Measurements from ENCODE around the gene AQP9.

Gene AQP9

GRCh38 chr15:58136731-58137130, 1.4 kb upstream of the AQP9 start:
- H3K27ac ChIP-seq (replicated peaks), result no peak overlapping the region
- TF ChIP-seq CTCF (IDR thresholded peaks at IDR 0.05; ENCODE audit: insufficient read depth, low read length) (no peak), SPI1 (IDR thresholded peaks at IDR 0.05; ENCODE audit: borderline replicate concordance, low read depth) (no peak), GABPA (IDR thresholded peaks at IDR 0.05; ENCODE audit: low read depth) (no peak), POLR2AphosphoS5 (IDR thresholded peaks at IDR 0.05; ENCODE audit: low read depth) (no peak)
- TF ChIP-seq, protein P1, sequence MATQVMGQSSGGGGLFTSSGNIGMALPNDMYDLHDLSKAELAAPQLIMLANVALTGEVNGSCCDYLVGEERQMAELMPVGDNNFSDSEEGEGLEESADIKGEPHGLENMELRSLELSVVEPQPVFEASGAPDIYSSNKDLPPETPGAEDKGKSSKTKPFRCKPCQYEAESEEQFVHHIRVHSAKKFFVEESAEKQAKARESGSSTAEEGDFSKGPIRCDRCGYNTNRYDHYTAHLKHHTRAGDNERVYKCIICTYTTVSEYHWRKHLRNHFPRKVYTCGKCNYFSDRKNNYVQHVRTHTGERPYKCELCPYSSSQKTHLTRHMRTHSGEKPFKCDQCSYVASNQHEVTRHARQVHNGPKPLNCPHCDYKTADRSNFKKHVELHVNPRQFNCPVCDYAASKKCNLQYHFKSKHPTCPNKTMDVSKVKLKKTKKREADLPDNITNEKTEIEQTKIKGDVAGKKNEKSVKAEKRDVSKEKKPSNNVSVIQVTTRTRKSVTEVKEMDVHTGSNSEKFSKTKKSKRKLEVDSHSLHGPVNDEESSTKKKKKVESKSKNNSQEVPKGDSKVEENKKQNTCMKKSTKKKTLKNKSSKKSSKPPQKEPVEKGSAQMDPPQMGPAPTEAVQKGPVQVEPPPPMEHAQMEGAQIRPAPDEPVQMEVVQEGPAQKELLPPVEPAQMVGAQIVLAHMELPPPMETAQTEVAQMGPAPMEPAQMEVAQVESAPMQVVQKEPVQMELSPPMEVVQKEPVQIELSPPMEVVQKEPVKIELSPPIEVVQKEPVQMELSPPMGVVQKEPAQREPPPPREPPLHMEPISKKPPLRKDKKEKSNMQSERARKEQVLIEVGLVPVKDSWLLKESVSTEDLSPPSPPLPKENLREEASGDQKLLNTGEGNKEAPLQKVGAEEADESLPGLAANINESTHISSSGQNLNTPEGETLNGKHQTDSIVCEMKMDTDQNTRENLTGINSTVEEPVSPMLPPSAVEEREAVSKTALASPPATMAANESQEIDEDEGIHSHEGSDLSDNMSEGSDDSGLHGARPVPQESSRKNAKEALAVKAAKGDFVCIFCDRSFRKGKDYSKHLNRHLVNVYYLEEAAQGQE (IDR thresholded peaks at IDR 0.05; ENCODE audit: insufficient replicate concordance, low read depth), result no peak
- no peak for DNase-seq (ENCODE audit: low read depth in 1 of 2, low spot score in 1 of 2)
- no peaks in the 10 kb centered on the region for H3K27me3 ChIP-seq (ENCODE audit: insufficient read depth, poor library complexity, severe bottlenecking)
- H3K4me3 ChIP-seq (replicated peaks; ENCODE audit: insufficient read depth, low read length), result no peak overlapping the region

GRCh38 chr15:58137686-58138085, 495 bp upstream of the AQP9 start:
- TF ChIP-seq CTCF (IDR thresholded peaks at IDR 0.05; ENCODE audit: insufficient read depth, low read length) (no peak), POLR2AphosphoS5 (IDR thresholded peaks at IDR 0.05; ENCODE audit: low read depth) (no peak), GABPA (IDR thresholded peaks at IDR 0.05; ENCODE audit: low read depth) (no peak), SPI1 (IDR thresholded peaks at IDR 0.05; ENCODE audit: borderline replicate concordance, low read depth) (no peak)
- TF ChIP-seq, protein P1 (IDR thresholded peaks at IDR 0.05; ENCODE audit: insufficient replicate concordance, low read depth), result no peak
- Histone ChIP-seq H3K27ac (replicated peaks) (no peak overlapping the region), H3K4me3 (replicated peaks; ENCODE audit: insufficient read depth, low read length) (no peak overlapping the region)

GRCh38 chr15:58139276-58139988, 1.3 kb downstream of the AQP9 start:
- H3K27ac ChIP-seq (replicated peaks), result peak overlapping the region; percentile 72
- no peak for TF ChIP-seq GABPA (IDR thresholded peaks at IDR 0.05; ENCODE audit: low read depth)
- TF ChIP-seq CTCF (IDR thresholded peaks at IDR 0.05; ENCODE audit: insufficient read depth, low read length), result no peak
- TF ChIP-seq, protein P1 (IDR thresholded peaks at IDR 0.05; ENCODE audit: insufficient replicate concordance, low read depth), result no peak
- TF ChIP-seq SPI1 (IDR thresholded peaks at IDR 0.05; ENCODE audit: borderline replicate concordance, low read depth), result no peak
- no peak for TF ChIP-seq POLR2AphosphoS5 (IDR thresholded peaks at IDR 0.05; ENCODE audit: low read depth)
- no peaks in the 10 kb centered on the region for H3K27me3 ChIP-seq (ENCODE audit: insufficient read depth, poor library complexity, severe bottlenecking)
- DNase-seq (ENCODE audit: low read depth in 1 of 2, low spot score in 1 of 2), result peak in 1 of 2 experiments; percentile 53
- H3K4me3 ChIP-seq (replicated peaks; ENCODE audit: insufficient read depth, low read length), result peak overlapping the region; percentile 2

More at GRCh38 chr15:58137686-58138085, 495 bp upstream of the AQP9 start:
- H3K27me3 ChIP-seq (ENCODE audit: insufficient read depth, poor library complexity, severe bottlenecking), result no peaks in the 10 kb centered on the region
- DNase-seq (ENCODE audit: low read depth in 1 of 2, low spot score in 1 of 2), result no peak
